ENCODE data around the gene CD52.
A peak's percentile ranks its signal among the peaks of the same experiment; 100 is the strongest.

The CD52 gene

GRCh38 chr1:26353976-26354820 lies 36.4 kb downstream of the CD52 start, which contains the start of gene CRYBG2:
Gene CRYBG2, minus strand, starts transcription at chr1:26354130. Its CDS starts 7,473 bp downstream, at chr1:26346657.
- no peak for DNase-seq (ENCODE audit: low read depth in 2 of 2)

GRCh38 chr1:26354972-26355371 lies 37.2 kb downstream of the CD52 start:
- DNase-seq (ENCODE audit: low read depth in 2 of 2), result no peak

- no peak for DNase-seq (ENCODE audit: low read depth in 2 of 2)
Measured at GRCh38 chr1:26356106-26356505, 38.3 kb downstream of the CD52 start.

GRCh38 chr1:26357121-26357602 lies 39.4 kb downstream of the CD52 start:
- no peak for DNase-seq (ENCODE audit: low read depth in 2 of 2)

- DNase-seq (ENCODE audit: low read depth in 2 of 2), result peak in 1 of 2 donors; percentile 50
Measured at GRCh38 chr1:26358411-26359384, 40.9 kb downstream of the CD52 start.

GRCh38 chr1:26359981-26360806 lies 42.4 kb downstream of the CD52 start:
- DNase-seq (ENCODE audit: low read depth in 2 of 2), result peak; percentile 35 to 42

- no peak for DNase-seq (ENCODE audit: low read depth in 2 of 2)
Measured at GRCh38 chr1:26360807-26361604, 43.2 kb downstream of the CD52 start.

DNA sequence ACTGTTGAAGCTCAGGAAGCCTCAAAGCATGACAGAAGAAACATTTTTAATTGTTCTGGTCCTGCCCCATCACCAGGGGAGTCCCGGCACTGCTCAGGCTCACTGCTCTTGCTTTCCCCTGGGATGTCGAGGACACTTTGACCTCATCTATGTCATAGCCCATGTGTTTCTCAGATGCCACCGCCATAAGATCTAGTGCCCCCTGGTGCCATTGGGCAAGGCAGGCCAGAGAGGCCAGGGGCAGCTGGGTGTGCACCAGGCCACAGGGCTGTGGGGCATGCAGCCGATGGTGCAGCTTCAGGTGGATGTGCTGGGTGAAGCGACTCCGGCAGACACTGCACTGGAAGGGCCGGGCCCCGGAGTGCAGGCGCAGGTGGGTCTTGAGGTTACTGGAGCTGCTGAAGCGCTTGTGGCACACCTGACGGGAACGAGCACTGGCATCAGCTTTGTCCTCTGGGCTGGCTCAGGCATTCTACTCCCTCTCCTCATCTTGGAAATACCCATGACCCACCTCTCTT lies 43.9 kb downstream of the CD52 start:
- DNase-seq (ENCODE audit: low read depth in 2 of 2), result no peak

DNA sequence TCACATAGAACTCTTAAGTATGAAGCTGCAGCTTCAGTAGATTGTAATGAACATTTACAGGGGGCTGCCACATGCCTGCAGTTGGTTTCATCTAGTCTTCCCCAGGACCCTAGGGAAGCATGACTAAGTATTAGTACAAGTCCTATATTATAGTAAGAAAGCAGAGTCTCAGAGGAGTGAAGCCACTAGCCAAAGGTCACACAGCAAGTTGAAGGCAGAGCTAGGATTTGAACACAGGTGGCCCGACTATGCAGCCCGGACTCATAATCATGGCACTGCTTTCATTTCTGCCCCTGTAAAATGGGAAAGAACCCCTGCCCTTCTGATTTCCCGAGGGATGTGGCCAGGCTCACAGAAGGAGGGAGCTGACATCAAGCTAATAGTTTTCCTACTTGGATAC lies 44.6 kb downstream of the CD52 start:
- DNase-seq (ENCODE audit: low read depth in 2 of 2), result no peak

DNA sequence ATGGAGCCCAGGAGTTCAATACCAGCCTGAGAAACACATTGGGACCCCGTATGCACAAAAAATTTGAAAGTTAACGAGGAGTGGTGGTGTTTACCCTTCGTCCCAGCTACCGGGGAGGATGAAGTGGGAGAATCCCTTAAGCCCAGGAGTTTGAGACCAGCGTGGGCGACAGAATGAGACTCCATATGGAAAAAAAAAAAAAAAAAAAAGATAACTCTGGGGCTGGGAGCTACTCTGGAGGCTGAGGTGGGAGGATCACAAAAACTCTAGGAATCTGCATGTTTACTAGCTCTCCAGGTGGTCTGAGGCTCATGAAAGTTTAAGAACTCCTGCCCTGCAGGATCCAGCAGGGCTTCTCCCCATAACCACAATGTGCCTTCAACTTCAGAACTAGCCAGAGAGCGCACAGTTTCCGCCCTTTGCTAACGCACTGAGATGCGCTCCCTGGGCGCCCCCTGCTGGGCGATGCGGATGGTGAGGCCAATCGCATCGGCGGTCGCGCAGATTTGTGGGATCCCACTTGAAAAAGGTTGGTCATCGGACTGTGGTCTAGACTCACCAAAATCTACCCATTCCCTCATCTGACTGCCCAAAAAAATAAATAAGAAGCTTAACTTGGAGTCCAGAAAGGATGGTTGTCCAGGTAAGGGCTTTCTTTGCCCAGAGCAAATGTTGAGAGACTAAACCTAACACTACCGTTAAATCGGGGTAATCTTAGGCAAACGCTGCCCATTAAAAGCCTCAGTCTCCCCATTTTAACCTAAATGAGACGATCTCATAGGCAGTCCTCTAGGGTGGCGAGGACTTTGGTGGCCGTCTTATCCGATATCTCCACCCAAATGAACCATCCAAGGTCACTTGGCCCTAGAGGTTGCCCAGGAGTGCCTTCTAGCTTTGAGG lies 46.0 kb downstream of the CD52 start:
- peak; percentile 80 to 84 for DNase-seq (ENCODE audit: low read depth in 2 of 2)

DNA sequence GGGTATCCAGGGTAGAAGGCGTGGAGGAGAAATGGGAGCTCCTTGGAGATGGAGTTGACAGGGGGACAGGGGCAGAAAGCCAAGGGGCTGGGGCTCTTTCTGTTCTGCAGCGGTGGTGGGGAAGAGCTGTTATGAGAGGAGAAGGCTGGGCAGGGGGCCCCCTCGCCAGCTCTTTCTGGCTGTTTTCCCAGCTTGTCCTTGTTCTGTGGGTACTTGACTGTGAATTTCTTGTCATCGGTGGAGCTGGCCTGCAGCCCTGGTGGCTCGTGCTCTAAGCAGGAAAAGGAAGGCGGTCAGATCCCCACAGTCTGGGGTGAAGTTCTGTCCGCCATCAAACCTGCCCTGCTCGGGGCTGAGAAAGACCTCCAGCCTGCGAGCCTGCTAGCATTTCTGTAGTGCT lies 47.2 kb downstream of the CD52 start:
- DNase-seq (ENCODE audit: low read depth in 2 of 2), result no peak

- DNase-seq (ENCODE audit: low read depth in 2 of 2), result no peak
Measured at GRCh38 chr1:26367441-26367840, 49.7 kb downstream of the CD52 start.

GRCh38 chr1:26368006-26368405 lies 50.2 kb downstream of the CD52 start:
- no peak for DNase-seq (ENCODE audit: low read depth in 2 of 2)

- DNase-seq (ENCODE audit: low read depth in 2 of 2), result no peak
Measured at GRCh38 chr1:26368486-26368885, 50.7 kb downstream of the CD52 start.

All from stimulated activated CD4-positive, alpha-beta T cell treated with anti-CD3 and anti-CD28 coated beads, Interleukin-1b, Interleukin-23, amount 100 ng/mL, for 4 hours (primary cell).